ENCODE results near the gene OR1M1. TPM values are rescaled to one million over a fixed set of nuclear protein-coding genes. Genes with fewer than 3 reads are reported as not detected.

The OR1M1 gene
- total RNA-seq, 2 experiments from 2014 or later = not detected

DNA sequence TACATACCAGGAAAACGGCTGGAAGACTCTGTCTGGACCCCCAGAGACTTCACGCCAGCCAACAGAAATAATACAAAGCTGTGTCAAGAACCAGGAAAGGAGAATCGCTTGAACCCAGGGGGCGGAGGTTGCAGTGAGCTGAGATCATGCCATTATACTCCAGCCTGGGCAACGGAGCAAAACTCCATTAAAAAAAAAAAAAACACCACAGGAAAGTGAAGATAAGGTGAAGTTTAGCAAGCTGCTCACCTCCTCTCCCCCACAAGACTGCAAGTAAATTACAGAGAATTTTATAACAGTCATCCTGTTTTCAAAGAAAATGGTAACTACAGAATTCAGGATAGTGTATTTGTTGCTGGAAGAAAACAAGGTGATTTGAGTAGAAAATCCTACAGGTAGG is 29.7 kb downstream of the OR1M1 start:
- DNase-seq = no peak
- H3K27me3 Mint-ChIP-seq = peaks cover 42% of the 10 kb centered on the region
- no peaks in the 10 kb centered on the region for H3K9me3 Mint-ChIP-seq
- H3K36me3 Mint-ChIP-seq (ENCODE audit: low read depth) = no peaks in the 10 kb centered on the region
- no peak overlapping the region for H3K4me3 Mint-ChIP-seq
- no peaks in the 10 kb centered on the region for H3K9me3 ChIP-seq (ENCODE audit: control insufficient read depth in 1 of 2, insufficient read depth in 1 of 2, low read length in 2 of 2)
- intact Hi-C loops (cut with DNase I, micrococcal nuclease) = no loop called here
- no peak for TF ChIP-seq CTCF (IDR thresholded peaks at IDR 0.05)
- POLR2A ChIA-PET = no interaction called here
- no peak overlapping the region for H3K27ac ChIP-seq (ENCODE audit: low read depth in 1 of 2, low read length in 2 of 2)
- no peak for ATAC-seq (ENCODE audit: poor library complexity)
- no peaks in the 10 kb centered on the region for H3K36me3 ChIP-seq (ENCODE audit: insufficient read depth, low read length)
- no peaks in the 10 kb centered on the region for H3K4me1 Mint-ChIP-seq (ENCODE audit: low read depth)
- no peaks in the 10 kb centered on the region for H3K4me1 ChIP-seq (ENCODE audit: insufficient read depth, low read length)
- H3K27me3 ChIP-seq (ENCODE audit: control insufficient read depth in 1 of 2, insufficient read depth in 2 of 2, low read length in 2 of 2) = no peaks in the 10 kb centered on the region
- CTCF ChIA-PET = no interaction called here
- H3K27ac Mint-ChIP-seq = no peak overlapping the region
- H3K4me3 ChIP-seq (ENCODE audit: low read length) = no peak overlapping the region

GRCh38 chr19:9126900-9127405 is 40.1 kb downstream of the OR1M1 start, which contains the start of gene OR7G3:
TSS of gene OR7G3 (minus strand) at chr19:9126950. CDS start at chr19:9126950, 0 bp downstream.
- H3K4me1 ChIP-seq (ENCODE audit: insufficient read depth, low read length) = no peaks in the 10 kb centered on the region
- H3K9me3 ChIP-seq (ENCODE audit: control insufficient read depth in 1 of 2, insufficient read depth in 1 of 2, low read length in 2 of 2) = no peaks in the 10 kb centered on the region
- POLR2A ChIA-PET = no interaction called here
- Mint-ChIP-seq H3K9me3 (no peaks in the 10 kb centered on the region), H3K4me1 (ENCODE audit: low read depth) (no peaks in the 10 kb centered on the region), H3K4me3 (no peak within 1 kb of the TSS), H3K27me3 (peaks cover 43% of the 10 kb centered on the region), H3K36me3 (ENCODE audit: low read depth) (no peaks in the 10 kb centered on the region), H3K27ac (no peak within 1 kb of the TSS)
- H3K36me3 ChIP-seq (ENCODE audit: insufficient read depth, low read length) = no peaks in the 10 kb centered on the region
- H3K27ac ChIP-seq (ENCODE audit: low read depth in 1 of 2, low read length in 2 of 2) = no peak within 1 kb of the TSS
- ATAC-seq (ENCODE audit: poor library complexity) (no peak), DNase-seq (no peak)
- TF ChIP-seq CTCF (IDR thresholded peaks at IDR 0.05) = no peak
- H3K27me3 ChIP-seq (ENCODE audit: control insufficient read depth in 1 of 2, insufficient read depth in 2 of 2, low read length in 2 of 2) = peaks cover 6 to 9% of the 10 kb centered on the region in 2 experiments
- CTCF ChIA-PET = no interaction called here
- intact Hi-C loops (cut with DNase I, micrococcal nuclease) = no loop called here
- no peak within 1 kb of the TSS for H3K4me3 ChIP-seq (ENCODE audit: low read length)

- no peaks in the 10 kb centered on the region for H3K9me3 Mint-ChIP-seq
- Histone ChIP-seq H3K27ac (ENCODE audit: low read depth in 1 of 2, low read length in 2 of 2) (no peak overlapping the region), H3K36me3 (ENCODE audit: insufficient read depth, low read length) (no peaks in the 10 kb centered on the region), H3K4me3 (ENCODE audit: low read length) (no peak overlapping the region), H3K4me1 (ENCODE audit: insufficient read depth, low read length) (no peaks in the 10 kb centered on the region), H3K9me3 (ENCODE audit: control insufficient read depth in 1 of 2, insufficient read depth in 1 of 2, low read length in 2 of 2) (no peaks in the 10 kb centered on the region), H3K27me3 (ENCODE audit: control insufficient read depth in 1 of 2, insufficient read depth in 2 of 2, low read length in 2 of 2) (peaks cover 6 to 9% of the 10 kb centered on the region in 2 experiments)
- no peak for ATAC-seq (ENCODE audit: poor library complexity)
- ChIA-PET POLR2A (no interaction called here), CTCF (no interaction called here)
- no peak for TF ChIP-seq CTCF (IDR thresholded peaks at IDR 0.05)
- H3K27me3 Mint-ChIP-seq = peaks cover 40% of the 10 kb centered on the region
- H3K4me1 Mint-ChIP-seq (ENCODE audit: low read depth) = no peaks in the 10 kb centered on the region
- H3K4me3 Mint-ChIP-seq = no peak overlapping the region
- DNase-seq = no peak
- intact Hi-C loops (cut with DNase I, micrococcal nuclease) = no loop called here
- no peak overlapping the region for H3K27ac Mint-ChIP-seq
- H3K36me3 Mint-ChIP-seq (ENCODE audit: low read depth) = no peaks in the 10 kb centered on the region
Observed at GRCh38 chr19:9128171-9128570, 41.3 kb downstream of the OR1M1 start.

Measured in CD4-positive, alpha-beta T cell (primary cell).